GM04503 (cell line): ENCODE results near the gene C11orf91.
"Not testable (repeated sequence)": the region's sequence is repeated elsewhere in the genome, so short reads cannot be mapped to it uniquely, and the experiment has no call there.

Experiments used
- DNase-seq: peaks from one replicate; pipeline ENCODE4 v3.0.0-alpha.2; 2012; ENCODE audit warnings: low read depth

The C11orf91 gene, protein sequence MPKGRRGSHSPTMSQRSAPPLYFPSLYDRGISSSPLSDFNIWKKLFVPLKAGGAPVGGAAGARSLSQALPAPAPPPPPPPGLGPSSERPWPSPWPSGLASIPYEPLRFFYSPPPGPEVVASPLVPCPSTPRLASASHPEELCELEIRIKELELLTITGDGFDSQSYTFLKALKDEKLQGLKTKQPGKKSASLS

DNA sequence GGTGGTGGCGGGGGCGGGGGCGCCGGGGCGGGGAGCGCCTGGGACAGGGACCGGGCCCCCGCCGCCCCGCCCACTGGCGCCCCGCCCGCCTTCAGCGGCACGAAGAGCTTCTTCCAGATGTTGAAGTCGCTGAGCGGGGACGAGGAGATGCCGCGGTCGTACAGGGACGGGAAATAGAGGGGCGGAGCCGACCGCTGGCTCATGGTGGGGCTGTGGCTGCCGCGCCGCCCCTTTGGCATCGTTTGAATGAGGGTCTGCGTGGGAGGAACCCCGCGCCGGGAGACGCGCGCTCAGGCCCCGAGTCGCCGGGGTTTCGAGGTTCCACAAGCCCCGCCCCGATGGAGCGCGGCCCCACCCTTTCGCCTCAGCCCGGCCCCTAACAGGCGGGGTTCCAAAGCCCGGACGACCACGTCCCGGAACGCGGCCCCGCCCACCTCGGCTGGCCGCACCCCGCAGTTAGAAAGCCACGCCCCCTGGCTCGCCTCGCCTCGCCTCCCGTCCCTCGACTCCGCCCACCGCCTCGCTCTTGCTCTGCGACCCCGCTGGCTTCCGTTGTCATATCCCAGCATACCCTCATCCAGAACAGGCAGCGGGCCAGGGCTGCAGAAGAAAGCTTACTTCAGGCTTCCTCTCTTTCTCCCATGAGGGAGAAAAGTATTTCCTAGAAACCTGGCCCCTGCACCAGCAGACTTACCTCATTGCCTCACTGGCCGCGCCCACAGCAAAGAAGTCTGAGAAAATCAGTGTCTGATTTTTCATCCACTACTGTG lies at the start of gene C11orf91:
C11orf91 (minus strand) TSS at position 325 of the 770 bp plus-strand sequence; CDS start at position 239, 86 bp downstream.
- no peak for DNase-seq

DNA sequence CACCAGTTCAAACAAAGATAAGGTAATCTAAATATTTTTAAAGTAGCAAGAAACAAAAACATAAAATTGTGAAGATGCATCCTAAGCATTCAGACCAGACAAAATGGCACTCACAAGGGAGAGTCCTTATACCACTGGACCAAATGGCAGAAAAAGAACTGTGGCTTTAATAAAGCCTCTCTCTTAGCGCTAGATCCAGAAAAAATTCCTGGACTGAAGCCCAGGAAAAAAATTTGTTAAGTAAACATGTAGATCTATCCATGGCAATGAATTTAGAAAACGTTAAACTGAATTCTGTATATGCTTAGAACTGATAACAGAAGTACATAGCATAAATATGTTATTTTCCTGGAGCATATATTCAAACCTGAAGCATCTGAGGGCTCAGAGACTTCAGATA lies 47.4 kb upstream of the C11orf91 start:
- no peak for DNase-seq

DNA sequence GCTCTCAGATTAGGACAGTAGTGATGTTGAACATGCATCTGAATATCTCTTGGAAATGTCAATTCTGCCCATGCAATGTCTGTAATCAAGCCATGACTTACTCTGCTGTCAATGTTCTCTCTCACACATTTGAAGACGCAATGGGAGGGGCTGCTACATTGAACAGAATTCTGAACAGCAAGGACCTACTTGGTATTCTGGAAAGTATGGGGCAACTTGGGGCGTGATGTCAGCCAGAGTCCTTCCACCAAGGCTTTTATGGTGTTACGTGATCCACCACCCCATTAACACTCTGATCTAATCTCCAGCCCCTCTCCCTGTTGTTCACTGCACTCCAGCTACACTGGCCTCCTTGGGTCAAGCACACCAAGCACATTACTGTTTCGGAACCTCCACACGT lies 42.7 kb upstream of the C11orf91 start:
- DNase-seq = no peak

DNA sequence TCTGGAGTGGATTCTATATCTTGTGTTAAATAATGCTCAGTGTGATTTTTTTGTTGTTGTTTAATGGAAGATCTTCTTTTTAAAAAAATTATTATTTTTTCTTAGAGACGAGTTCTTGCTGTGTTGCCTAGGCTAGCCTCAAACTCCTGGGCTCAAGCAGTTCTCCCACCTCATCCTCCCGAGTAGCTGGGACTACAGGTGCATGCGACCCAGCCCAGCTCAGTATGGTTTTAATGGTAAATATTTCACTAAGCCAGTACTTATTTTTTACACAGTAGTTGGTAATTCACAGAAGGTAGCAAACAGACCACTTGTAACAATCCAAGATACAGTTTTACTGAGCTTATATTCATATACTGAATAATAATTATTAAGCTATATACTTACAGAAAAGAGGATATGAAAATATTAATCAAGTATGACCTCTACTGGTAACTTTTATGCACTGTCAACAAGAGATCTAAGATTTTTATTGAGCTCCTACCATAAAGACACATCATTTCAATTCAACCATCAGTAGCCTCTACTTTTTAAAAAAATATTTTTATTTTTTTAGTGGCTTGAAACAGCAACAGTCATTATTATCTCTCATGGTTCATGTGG lies 41.7 kb upstream of the C11orf91 start:
- DNase-seq = no peak

DNA sequence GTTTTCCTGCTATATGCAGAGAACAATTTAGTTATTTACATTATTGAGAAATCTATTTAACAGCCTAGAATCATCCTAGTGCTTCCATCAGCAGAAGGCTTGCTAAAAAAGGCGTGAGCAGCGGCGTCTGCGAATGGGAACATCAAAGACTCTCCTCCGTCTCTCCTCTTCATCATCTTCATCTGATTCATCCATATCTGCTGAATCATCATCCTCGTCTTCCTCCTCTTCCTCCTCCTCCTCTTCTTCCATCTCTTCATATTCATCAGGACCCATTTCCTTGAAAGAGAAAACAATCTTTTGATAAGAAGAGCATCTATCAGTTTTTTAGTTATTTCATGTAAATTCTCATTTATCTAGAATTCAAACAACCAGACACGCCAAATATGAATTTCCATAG lies 41.2 kb upstream of the C11orf91 start:
- no peak for DNase-seq

DNA sequence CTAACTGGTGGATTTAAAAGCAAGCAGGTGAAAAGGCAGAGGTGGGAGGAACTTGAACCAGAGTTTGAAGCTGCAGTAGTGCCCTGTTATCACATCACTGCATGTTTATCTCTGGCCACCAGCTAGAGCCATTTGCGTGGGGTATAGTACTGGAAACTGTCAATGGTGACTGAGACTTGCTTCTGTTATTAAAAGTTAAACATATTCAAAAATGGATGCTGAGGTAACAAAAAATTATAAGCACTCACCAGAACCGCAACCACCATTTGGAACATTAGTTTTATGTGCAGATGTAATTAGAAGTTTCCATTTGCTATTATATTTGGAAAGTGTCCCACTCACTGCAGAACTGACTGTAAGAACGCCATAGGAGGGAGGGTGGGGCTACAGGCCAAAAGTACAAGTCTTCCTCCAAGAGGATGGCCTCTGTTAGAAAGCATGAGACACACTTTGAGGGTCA lies 36.8 kb upstream of the C11orf91 start:
- DNase-seq = no peak

DNA sequence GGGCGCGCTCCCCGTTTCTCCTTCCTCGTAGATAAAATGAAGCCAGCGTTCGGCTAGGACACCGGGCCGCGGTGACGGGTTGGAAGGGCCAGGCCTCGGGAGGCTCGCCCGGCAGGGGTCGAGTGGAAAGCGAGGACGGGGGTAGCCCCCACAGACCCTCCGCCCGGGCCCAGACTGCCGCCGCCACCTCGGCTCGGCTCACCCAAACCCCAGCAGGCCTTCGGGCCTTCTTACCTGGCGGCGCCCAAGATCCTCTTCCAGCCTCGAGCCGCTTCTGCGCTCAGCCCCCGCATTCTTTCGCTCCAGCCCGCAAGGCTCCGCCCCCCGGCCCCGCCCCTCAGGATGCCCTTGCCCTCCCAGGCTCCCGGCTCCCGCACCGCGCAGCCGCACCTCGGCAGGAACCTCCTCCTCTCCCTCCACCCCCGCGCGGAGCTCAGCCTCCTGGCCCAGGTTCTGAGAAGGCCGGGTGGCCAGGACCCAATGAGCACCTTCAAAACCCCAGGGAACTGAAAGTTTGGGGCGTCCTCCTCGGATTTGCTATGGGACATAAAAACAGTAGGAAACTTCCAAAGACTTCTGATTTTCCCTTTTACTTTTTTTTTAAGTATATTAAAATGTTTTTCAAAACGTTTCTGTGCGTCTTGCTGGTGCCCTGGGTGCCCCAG lies 35.7 kb upstream of the C11orf91 start, which contains the start of gene CD59:
CD59 (minus strand) TSS at position 276 of the 665 bp plus-strand sequence. CDS start 13,978 bp downstream, outside the sequence.
- DNase-seq = no peak

DNA sequence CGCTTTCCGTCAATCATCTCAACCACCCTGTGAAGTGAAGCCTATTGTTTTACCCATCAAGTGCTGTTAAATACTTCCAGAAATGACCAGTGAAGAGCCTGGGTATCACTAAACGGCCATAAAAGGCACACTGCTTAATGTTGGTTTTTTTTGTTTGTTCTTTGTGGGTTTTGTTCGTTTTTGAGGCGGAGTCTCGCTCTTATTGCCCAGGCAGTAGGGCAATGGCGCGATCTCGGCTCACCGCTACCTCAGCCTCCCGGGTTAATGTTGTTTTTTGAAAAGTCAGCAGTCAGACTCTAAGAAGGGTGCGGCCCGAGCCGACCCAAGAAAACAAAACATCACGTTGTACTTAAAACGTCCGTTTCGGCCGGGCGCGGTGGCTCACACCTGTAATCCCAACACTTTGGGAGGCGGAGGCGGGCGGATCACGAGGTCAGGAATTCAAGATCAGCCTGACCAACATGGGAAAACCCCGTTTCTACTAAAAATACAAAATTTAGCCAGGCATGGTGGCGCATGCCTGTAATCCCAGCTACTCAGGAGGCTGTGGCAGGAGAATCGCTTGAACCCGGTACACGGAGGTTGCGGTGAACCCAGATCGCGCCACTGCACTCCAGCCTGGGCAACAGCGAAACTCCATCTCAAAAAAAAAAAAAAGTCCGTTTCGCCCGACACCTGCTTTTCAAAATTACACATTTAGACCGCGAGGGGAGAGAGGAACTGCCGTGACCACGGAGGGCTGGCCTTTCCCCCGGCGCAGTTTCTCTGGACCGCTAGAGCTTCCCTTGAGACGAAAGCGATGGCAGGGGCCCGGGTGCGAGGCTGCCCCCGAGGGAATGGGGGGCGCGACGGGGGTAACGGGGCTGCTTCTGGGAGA lies 34.9 kb upstream of the C11orf91 start:
- DNase-seq = no peak

DNA sequence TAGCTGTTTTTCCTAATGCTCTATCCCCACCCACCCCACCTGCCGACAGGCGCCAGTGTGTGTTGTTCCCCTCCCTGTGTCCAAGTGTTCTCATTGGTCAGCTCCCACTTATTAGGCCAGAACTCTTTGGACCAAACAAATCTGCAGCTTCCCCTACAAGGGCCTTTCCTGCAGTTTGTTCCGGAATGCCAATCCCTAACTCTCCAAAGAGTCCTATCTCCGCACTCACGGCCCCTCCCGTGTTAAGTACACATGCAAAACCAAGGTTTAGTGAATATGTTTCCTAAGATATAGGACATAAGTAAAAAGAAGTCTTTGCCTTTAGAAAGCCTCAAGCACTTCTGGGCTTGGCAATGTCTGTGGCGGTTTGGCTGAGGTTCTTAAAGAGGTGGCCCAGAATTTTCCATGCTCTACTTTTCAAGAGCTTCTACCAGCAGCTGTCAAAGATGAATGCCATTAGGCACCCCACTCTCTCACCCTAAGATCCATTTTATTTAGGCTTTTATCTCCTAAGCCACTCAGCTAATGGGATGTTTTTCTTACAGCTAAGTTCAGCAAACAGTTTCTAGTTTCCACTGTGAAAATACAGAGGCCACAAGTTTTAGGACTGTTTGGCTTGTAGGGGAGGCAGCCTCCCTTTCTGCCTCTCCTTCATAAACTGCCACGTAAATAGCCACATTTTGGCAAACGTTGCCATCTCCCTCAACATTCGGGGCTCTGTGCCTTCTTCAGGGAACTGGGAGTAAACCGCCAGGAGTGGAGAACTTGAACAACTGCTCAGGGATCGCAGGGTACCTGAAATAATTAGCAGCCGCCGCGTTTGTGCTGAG lies 34.0 kb upstream of the C11orf91 start:
- no peak for DNase-seq

DNA sequence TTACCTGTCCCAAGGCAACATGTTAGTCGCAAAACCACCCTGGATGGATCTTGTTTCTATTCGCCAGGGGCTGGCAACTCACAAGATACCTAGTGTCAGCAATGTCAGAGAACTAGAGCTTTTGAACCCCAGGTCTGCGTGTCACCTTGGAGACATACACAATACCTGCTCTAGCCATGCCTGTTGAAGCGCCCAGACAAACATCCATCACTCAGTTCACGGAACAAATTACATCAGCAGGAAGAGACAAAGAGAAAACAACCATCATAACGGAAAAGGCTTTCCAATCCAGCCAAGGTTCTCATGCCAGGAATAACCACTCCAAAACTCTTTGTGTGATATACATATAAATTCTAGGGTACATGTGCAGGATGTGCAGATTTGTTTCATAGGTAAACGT lies 33.4 kb upstream of the C11orf91 start:
- DNase-seq = no peak

DNA sequence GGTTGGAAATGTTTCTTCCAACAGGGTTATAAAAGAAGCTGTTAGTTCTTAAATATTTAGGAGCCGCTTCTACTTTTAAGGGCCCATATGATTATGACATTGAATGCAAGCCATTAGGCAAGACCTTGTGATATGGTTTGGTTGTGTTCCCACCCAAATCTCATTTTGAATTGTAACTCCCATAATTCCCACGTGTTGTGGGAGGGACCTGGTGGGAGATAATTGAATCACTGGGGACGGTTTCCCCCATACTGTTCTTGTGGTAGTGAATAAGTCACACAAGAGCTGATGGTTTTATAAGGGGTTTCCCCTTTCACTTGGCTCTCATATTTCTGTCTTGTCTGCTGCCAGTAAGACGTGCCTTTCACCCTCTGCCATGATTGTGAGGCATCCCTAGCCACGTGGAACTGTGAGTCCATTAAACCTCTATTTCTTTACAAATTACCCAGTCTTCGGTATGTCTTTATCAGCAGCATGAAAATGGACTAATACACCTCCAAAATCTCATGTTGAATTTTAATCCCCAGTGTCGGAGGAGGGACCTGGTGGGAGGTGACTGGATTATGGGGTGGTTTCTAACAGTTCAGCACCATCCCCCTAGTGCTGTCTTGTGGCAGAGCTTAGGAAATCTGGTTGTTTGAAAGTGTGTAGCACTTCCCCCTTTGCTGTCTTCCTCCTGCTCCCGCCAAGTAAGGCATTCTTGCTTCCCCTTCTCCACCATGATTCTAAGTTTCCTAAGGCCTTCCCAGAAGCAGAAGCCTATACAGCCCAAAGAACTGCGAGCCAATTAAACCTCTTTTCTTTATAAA lies 31.3 kb upstream of the C11orf91 start:
- DNase-seq = no peak

DNA sequence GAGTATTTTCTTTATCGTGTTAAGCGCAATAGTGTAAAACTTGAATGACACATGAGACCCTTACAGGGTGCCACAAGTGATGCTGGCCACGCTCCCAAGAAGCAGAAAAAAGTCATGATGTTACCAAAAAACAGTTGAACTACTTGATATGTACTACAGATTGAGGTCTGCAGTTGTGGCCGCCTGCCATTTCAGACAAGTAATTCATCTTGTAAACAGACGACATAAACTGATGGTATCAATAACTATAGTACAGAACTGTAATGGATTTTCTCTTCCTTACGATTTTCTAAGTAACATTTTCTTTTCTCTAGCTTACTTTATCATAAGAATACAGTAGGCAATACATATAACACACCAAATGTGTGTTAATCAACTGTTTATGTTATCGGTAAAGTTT lies 30.1 kb upstream of the C11orf91 start:
- no peak for DNase-seq

DNA sequence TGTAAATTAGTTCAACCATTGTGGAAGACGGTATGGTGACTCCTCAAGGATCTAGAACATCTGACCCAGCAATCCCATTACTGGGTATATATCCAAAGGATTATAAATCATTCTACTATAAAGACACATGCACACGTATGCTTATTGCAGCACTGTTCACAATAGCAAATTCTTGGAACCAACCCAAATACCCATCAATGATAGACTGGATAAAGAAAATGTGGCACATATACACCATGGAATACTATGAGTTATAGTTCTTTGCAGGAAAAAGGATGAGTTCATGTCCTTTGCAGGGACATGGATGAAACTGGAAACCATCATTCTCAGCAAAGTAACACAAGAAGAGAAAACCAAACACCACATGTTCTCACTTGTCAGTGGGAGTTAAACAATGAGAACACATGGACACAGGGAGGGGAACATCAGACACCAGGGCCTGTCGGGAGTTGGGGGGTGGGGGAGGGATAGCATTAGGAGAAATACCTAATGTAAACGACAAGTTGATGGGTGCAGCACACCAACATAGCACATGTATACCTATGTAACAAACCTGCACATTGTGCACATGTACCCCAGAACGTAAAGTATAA lies 28.5 kb upstream of the C11orf91 start:
- not testable (repeated sequence) for DNase-seq

DNA sequence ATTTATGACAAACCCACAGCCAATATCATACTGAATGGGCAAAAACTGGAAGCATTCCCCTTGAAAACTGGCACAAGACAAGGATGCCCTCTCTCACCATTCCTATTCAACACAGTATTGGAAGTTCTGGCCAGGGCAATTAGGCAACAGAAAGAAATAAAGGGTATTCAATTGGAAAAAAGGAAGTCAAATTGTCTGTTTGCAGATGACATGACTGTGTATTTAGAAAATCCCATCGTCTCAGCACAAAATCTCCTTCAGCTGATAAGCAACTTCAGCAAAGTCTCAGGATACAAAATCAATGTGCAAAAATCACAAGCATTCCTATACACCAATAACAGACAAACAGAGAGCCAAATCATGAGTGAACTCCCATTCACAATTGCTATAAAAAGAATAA lies 26.9 kb upstream of the C11orf91 start:
- not testable (repeated sequence) for DNase-seq

DNA sequence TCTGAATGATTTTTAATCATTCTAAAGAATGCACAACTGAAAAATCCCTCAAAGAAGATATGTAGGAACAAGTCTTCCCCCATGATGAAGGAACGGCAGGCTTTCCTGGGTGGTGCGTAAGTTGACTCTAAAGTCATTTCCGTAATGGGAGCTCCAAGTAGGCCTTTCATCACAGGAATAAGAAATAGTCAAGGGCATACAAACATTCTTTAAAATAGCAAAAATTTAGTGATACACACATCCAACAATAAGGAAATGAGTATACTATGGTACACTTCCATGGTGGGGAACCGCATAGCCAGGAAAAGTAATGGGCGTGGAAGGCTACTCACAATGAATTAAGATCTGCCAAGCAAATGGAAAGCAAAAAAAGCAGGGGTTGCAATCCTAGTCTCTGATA lies 24.9 kb upstream of the C11orf91 start:
- no peak for DNase-seq

DNA sequence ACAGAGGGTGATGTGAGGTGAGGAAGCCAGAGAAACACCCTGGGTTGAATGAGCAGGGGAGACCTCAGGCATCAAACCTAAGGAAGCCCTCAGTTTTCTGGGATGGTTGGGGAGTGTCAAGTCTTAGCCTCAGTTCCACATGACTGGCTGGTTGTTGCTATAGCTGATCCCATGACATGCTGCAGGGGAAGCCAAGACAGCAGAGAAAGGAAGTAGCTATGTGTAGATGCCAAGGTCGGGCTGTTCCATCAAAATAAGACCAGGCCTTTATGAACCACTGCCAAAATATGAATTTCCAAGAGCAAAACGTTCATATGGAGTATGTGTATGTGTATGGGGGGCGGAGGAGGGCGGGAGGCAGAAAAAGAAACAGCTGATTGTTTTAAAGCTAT lies 24.0 kb upstream of the C11orf91 start:
- DNase-seq = no peak

DNA sequence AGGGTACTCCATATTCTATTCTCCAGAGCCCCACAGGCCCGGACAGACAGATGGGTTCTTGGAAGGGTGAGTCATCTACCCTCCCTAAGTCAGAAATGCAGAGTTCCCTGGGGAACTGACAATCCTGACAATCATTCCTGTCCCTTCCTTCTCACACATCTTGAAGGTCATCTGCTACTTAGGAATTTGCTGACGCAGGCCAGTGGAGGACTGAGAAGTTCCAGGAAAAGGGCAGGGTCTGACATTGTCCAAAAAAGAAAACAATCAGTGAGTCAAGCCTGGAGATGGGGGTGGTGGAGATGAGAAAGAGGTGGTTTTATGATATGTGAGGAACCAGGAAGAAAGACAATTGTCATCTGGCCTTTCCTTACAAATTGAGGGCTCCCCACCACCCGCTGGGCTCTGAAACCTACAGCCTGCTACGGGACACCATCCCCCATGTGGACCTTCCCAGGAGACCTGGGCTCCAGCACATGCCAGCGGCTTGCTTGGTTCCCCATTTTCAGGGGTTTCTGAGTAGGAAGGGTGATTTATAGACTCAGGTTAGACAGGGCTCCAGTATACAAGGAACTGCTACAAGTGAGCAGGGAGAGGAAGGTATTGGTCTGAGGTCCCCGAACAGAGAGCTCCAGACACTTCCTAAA lies 22.7 kb upstream of the C11orf91 start:
- peak; percentile 97 for DNase-seq

DNA sequence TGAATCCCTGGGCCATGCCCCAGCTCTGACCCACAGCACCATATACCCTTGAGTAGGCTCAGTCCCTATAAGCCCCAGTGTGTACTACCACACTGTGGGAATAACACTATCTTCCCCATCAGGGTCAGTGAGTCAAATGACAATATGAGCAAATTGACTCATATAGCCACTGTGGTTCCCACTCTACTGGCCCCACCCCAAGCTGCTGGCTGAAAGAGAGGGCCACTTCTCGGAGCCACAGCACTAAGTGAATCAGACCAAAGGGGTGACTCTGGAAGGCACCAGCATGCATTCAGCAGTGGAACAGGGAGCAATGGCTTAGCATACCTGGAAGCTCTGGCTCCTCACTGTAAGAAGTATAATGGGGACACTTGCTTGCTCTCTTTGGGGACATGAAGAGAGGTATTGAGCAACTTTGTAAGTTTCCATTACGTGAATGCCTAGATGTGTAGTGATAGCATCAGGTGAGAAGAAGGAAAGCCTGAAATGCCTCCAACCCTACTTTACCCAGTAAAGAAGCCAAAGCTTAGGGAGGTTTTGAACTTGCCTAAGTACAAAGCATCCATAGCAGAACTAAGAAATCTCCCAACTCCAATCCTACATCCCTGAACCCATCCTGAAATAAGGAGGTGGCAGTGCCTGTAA lies 22.1 kb upstream of the C11orf91 start:
- DNase-seq = peak; percentile 55
